Stimulated activated naive CD8-positive, alpha-beta T cell treated with anti-CD3 and anti-CD28 coated beads, Interleukin-15, Interleukin-2, amounts not matched to agents 100 ng/mL and 50 ng/mL, for 24 hours (primary cell): ENCODE data around the gene SYNGR3.

Experiments
- H3K27ac Mint-ChIP-seq: one replicate; pipeline ENCODE4 v1.8.0; 2021; ENCODE audit warnings: mild to moderate bottlenecking, mixed read lengths
- H3K27me3 Mint-ChIP-seq: one replicate; pipeline ENCODE4 v1.8.0; 2021; ENCODE audit warnings: mixed read lengths
- H3K36me3 Mint-ChIP-seq: one replicate; pipeline ENCODE4 v1.8.0; 2021; ENCODE audit warnings: low read depth, mixed read lengths
- H3K4me1 Mint-ChIP-seq: one replicate; pipeline ENCODE4 v1.8.0; 2021; ENCODE audit warnings: low read depth, mixed read lengths
- H3K4me3 Mint-ChIP-seq: one replicate; pipeline ENCODE4 v1.8.0; 2021; ENCODE audit warnings: mild to moderate bottlenecking, mixed read lengths
- H3K9me3 Mint-ChIP-seq: one replicate; pipeline ENCODE4 v1.8.0; 2021; ENCODE audit warnings: mixed read lengths

SYNGR3 gene

GRCh38 chr16:1991948-1992703, 2.4 kb downstream of the SYNGR3 start:
- Mint-ChIP-seq H3K27me3 (peaks cover 17% of the 10 kb centered on the region), H3K4me1 (peaks cover 26% of the 10 kb centered on the region), H3K4me3 (peak overlapping the region; percentile 23), H3K36me3 (peaks cover 5% of the 10 kb centered on the region), H3K27ac (no peak overlapping the region), H3K9me3 (no peaks in the 10 kb centered on the region)

DNA sequence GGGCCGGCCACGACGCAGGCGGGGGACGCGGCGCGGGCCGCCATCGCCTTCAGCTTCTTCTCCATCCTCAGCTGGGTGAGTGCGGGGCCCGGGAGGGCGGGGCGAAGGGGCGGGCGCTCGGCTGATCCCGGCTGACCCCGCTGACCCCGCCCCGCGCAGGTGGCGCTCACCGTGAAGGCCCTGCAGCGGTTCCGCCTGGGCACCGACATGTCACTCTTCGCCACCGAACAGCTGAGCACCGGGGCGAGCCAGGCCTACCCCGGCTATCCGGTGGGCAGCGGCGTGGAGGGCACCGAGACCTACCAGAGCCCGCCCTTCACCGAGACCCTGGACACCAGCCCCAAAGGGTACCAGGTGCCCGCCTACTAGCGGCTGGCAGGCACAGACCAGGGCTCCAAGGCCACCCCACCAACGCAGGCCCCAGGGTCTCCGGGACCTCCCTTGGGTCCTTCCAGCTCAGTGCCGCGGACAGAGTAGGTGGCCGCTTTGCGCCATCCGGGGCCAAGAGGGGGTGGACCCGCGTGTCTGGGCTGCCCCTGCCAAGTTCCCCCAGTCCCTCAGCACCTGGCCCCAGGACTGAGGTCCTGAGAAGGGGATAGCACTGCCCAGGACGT, 3.0 kb downstream of the SYNGR3 start:
- H3K9me3 Mint-ChIP-seq = no peaks in the 10 kb centered on the region
- no peak overlapping the region for H3K4me3 Mint-ChIP-seq
- H3K27me3 Mint-ChIP-seq = peaks cover 16% of the 10 kb centered on the region
- H3K36me3 Mint-ChIP-seq = peaks cover 10% of the 10 kb centered on the region
- no peak overlapping the region for H3K27ac Mint-ChIP-seq
- H3K4me1 Mint-ChIP-seq = peaks cover 31% of the 10 kb centered on the region

- Mint-ChIP-seq H3K27ac (no peak overlapping the region), H3K27me3 (peaks cover 10% of the 10 kb centered on the region), H3K9me3 (no peaks in the 10 kb centered on the region), H3K36me3 (peaks cover 17% of the 10 kb centered on the region), H3K4me3 (peak overlapping the region; percentile 35), H3K4me1 (peaks cover 31% of the 10 kb centered on the region)
Measured at GRCh38 chr16:1993731-1994131, 4.0 kb downstream of the SYNGR3 start.

DNA sequence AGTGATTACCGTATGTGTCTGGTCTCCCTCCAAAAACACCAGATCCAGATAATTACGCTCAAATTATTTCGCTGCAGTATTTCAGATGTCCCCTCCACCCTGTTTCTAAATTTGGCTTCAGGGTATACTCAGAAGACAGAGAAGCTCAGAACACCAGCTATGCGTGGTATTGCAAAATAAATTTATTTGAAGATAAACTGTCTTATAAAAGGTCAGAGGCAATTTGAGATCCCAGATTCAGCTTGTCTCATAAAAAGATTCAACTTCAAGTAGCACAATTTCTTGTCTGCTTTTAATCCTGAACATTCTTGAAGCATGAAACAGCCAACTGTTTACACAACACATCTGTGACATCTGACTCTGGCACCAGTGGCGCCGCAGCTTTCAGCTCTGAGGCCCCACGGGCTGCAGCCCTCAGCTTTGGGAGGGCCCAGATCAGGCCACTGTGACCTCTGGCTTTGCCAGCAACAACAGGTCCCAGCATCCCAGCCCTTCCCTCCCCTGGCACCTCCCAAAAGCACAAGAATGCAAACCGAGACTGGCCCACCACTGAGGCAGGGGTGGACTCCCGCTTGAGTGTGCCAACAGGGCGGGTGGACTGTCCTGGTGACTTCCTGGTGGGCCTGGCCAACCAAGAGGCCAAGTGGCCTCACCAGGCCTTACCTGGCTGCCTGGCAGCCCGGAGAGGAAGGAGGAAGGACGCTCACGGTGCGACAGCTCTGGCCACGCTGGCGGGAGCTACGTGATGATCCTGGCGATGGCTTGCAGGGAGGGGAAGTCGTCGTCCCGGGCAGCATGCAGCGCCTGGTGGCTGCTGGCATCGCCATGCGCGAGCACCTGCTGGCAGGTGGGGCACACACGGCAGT, 8.0 kb downstream of the SYNGR3 start:
- Mint-ChIP-seq H3K36me3 (peaks cover 25% of the 10 kb centered on the region), H3K27ac (peak overlapping the region; percentile 52), H3K4me1 (peaks cover 14% of the 10 kb centered on the region), H3K27me3 (no peaks in the 10 kb centered on the region), H3K4me3 (no peak overlapping the region), H3K9me3 (no peaks in the 10 kb centered on the region)

- Mint-ChIP-seq H3K27me3 (no peaks in the 10 kb centered on the region), H3K4me1 (peaks cover 14% of the 10 kb centered on the region), H3K4me3 (no peak overlapping the region), H3K36me3 (peaks cover 25% of the 10 kb centered on the region), H3K9me3 (no peaks in the 10 kb centered on the region), H3K27ac (no peak overlapping the region)
Measured at GRCh38 chr16:1998360-1998835, 8.6 kb downstream of the SYNGR3 start.

- Mint-ChIP-seq H3K4me3 (no peak overlapping the region), H3K9me3 (no peaks in the 10 kb centered on the region), H3K27ac (no peak overlapping the region), H3K27me3 (no peaks in the 10 kb centered on the region), H3K36me3 (peaks cover 25% of the 10 kb centered on the region), H3K4me1 (peaks cover 9% of the 10 kb centered on the region)
Measured at GRCh38 chr16:1998852-1999801, 9.4 kb downstream of the SYNGR3 start.

GRCh38 chr16:1999866-2000514, 10.2 kb downstream of the SYNGR3 start:
- Mint-ChIP-seq H3K4me1 (peaks cover 10% of the 10 kb centered on the region), H3K27ac (no peak overlapping the region), H3K4me3 (no peak overlapping the region), H3K9me3 (no peaks in the 10 kb centered on the region), H3K36me3 (peaks cover 25% of the 10 kb centered on the region), H3K27me3 (no peaks in the 10 kb centered on the region)

DNA sequence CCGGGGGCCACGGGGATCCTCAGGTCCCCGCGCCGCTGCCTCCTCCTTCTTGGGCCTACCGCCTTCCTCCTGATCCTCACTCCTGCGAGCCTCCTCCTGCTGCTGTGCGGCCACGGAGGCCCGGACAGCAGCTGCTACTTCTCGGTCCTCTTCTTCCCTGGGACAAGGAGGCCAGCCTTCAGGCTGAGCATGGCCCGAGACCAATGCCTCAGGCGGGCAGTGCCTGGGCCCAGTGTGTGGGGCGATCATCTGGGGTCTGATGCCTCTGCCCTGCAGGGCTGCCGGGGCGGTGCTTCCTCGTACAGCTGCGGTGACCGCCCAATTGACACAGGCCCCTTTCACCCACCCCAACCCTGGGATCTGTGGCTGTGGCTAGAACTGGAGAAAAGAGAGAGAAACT, 11.3 kb downstream of the SYNGR3 start:
- Mint-ChIP-seq H3K4me1 (peaks cover 21% of the 10 kb centered on the region), H3K27ac (no peak overlapping the region), H3K9me3 (no peaks in the 10 kb centered on the region), H3K4me3 (no peak overlapping the region), H3K36me3 (peaks cover 23% of the 10 kb centered on the region), H3K27me3 (no peaks in the 10 kb centered on the region)

GRCh38 chr16:2001456-2002355, 11.9 kb downstream of the SYNGR3 start:
- peaks cover 24% of the 10 kb centered on the region for H3K36me3 Mint-ChIP-seq
- H3K4me3 Mint-ChIP-seq = no peak overlapping the region
- H3K4me1 Mint-ChIP-seq = peaks cover 23% of the 10 kb centered on the region
- no peaks in the 10 kb centered on the region for H3K9me3 Mint-ChIP-seq
- H3K27me3 Mint-ChIP-seq = no peaks in the 10 kb centered on the region
- no peak overlapping the region for H3K27ac Mint-ChIP-seq

DNA sequence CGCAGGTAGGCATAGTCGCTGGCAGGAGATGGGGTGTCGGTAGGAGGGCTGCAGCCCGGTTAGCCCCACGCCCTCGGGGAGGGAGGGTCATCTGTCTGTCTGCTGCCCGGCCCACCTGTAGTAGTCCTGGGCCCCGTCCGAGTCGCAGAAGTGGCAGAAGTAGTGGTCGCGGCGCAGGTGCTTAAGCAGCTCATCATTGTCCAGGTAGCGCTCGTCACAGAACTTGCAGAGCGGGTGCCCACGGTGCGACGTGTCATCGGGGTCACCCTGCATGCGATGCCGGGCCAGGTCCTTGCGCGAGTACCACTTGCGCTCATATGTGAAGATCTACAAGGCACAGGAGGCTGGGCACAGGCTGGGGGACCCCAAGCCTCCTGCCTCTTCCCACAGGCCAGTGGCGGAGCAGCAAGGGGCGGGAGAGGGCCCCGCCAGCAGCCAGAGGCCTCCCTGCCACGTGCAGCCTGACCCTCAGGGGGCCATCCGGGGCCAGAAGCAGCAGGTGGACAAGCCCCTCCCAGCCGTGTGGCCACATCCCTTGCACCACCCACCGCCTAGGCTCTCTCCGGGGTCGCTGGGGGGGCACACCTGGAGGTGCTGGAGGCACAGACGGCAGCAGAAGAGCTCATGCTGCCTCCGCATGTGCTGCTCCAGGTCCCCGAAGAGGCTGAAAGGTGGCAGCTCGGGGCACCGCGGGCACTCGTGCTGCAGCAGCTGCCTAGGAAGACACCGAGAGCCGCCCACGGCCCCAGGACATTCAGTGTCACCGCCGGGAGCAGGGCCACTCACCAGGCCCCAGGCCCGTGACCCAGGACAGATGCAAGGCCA, 12.8 kb downstream of the SYNGR3 start:
- Mint-ChIP-seq H3K9me3 (no peaks in the 10 kb centered on the region), H3K4me3 (no peak overlapping the region), H3K36me3 (peaks cover 21% of the 10 kb centered on the region)

GRCh38 chr16:2003231-2003826, 13.6 kb downstream of the SYNGR3 start:
- H3K27me3 Mint-ChIP-seq = no peaks in the 10 kb centered on the region
- no peaks in the 10 kb centered on the region for H3K9me3 Mint-ChIP-seq
- no peak overlapping the region for H3K27ac Mint-ChIP-seq
- peaks cover 23% of the 10 kb centered on the region for H3K36me3 Mint-ChIP-seq
- H3K4me3 Mint-ChIP-seq = no peak overlapping the region
- H3K4me1 Mint-ChIP-seq = peaks cover 34% of the 10 kb centered on the region

More for the DNA sequence above, 12.8 kb downstream of the SYNGR3 start:
- H3K27ac Mint-ChIP-seq = no peak overlapping the region
- H3K4me1 Mint-ChIP-seq = peaks cover 27% of the 10 kb centered on the region
- no peaks in the 10 kb centered on the region for H3K27me3 Mint-ChIP-seq
